Measurements from ENCODE around the gene PDPR. TPM values are rescaled to one million over a fixed set of nuclear protein-coding genes. Genes with fewer than 3 reads are reported as not detected.
A peak's percentile ranks its signal among the peaks of the same experiment; 100 is the strongest.
"Not testable (repeated sequence)": the region's sequence is repeated elsewhere in the genome, so short reads cannot be mapped to it uniquely, and the experiment has no call there.

PDPR gene
- total RNA-seq, 2 donors from 2014 or later = 32.7 to 34.3 TPM

DNA sequence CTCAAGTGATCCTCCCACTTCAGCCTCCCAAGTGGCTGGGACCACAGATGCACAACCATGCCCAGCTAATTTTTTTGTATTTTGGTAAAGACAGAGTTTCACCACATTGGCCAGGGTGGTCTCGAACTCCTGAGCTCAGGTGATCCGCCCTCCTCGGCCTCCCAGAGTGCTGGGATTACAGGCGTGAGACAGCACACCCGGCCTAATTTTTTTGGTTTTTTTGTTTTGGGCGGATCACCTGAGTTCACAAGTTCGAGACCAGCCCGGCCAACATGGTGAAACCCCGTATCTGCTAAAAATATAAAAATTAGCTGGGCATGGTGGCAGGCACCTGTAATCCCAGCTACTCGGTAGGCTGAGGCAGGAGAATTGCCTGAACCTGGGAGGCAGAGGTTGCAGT is 40.6 kb downstream of the PDPR start:
- peaks cover 4 to 20% of the 10 kb centered on the region in 2 donors for H3K36me3 Mint-ChIP-seq
- not testable (repeated sequence) for ATAC-seq; DNase-seq (ENCODE audit: low spot score in 2 of 2); H3K9me3 Mint-ChIP-seq; H3K27ac Mint-ChIP-seq

DNA sequence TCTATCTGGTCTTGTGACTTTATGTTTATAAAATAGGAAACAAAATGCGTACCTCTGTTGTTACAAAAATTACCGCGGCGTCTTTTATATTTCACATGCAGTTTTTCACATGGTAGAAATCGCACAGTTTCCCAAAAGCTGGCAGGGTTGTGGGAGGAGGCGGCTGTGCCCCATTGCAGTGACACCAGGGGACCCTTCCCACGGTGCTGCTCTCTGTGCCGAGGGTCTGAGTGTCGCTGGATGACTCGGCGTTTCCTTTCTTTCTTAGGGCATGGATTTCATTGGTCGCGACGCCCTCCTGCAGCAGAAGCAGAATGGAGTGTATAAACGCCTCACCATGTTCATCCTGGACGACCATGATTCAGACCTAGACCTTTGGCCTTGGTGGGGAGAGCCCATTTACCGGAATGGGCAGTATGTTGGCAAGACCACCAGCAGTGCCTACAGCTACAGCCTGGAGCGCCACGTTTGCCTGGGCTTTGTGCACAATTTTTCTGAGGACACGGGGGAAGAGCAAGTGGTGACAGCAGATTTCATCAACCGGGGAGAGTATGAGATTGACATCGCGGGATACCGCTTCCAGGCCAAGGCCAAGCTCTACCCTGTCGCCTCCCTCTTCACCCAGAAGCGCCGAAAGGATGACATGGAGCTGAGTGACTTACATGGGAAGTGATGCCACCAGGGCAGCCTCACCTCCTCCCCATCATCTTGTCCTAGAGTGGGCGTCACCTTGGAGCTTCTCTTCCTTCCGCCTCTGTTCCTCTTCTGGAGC is 42.3 kb downstream of the PDPR start:
- DNase-seq (ENCODE audit: low spot score in 2 of 2) (no peak), ATAC-seq (no peak)
- Mint-ChIP-seq H3K27ac (peak overlapping the region; percentile 17 to 70), H3K9me3 (no peaks in the 10 kb centered on the region), H3K36me3 (peaks cover 4 to 18% of the 10 kb centered on the region in 2 donors)

DNA sequence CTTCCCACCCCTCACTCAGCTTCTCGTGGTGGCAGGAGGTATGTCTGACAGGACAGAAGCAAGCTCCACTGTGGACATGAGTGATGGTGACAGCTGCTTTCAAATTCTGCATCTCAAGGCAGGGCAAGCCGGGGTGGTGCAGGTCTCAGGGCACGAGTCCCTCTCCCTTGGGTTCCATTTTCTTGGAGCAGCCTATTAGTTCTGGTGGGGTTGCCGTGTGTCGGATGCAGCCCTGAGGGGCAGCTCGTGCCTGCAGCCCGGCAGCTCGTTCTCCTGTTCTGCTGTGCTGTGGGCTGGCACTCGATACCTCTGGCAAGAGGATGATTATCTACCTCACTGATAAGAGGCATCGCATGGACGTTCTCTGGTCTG is 43.0 kb downstream of the PDPR start:
- H3K36me3 Mint-ChIP-seq = peaks cover 4 to 15% of the 10 kb centered on the region in 2 donors
- H3K27ac Mint-ChIP-seq = peak overlapping the region in 1 of 2 donors; percentile 56
- DNase-seq (ENCODE audit: low spot score in 2 of 2) (no peak), ATAC-seq (no peak)
- H3K9me3 Mint-ChIP-seq = no peaks in the 10 kb centered on the region

DNA sequence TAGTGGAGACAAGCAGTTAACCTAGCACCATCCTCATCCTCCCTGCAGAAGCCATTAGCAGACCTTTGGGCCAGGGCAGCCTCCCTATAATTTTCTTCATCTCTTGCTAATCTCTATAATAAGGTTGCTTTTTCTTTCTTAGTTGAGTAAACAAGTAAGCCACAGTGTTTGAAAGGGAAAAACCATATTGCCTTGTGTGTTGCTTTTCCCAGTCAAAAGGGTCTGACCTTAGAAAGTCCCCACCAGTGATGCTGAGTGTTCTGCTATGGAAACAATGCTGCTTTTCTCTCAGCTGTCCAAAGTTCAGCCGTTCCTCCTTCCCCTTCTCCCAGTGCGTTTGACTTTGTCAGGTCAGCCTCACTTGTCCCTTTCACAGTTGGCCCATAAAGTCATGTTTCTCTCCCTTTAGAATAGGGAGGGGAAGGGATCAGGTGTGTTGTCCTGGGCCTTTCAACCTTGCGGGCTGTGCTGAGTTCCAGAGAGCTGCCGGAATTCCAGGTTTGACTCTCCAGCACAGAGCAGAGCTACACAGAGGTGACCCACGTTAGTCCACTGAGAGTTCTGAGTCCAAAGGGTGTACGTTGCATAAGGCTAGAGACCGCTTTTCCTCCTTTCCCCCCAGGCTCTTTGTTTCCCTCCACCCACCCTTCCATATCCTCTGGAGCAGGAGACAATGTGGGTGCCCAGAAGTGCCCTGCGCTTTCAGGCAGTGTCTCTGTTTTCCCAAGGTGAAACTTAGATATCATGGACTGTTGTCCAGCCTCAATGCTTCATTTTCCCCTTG is 43.5 kb downstream of the PDPR start:
- no peak overlapping the region for H3K27ac Mint-ChIP-seq
- DNase-seq (ENCODE audit: low spot score in 2 of 2) = no peak
- ATAC-seq = no peak
- H3K9me3 Mint-ChIP-seq = no peaks in the 10 kb centered on the region
- H3K36me3 Mint-ChIP-seq = peaks cover 2 to 15% of the 10 kb centered on the region in 2 donors

DNA sequence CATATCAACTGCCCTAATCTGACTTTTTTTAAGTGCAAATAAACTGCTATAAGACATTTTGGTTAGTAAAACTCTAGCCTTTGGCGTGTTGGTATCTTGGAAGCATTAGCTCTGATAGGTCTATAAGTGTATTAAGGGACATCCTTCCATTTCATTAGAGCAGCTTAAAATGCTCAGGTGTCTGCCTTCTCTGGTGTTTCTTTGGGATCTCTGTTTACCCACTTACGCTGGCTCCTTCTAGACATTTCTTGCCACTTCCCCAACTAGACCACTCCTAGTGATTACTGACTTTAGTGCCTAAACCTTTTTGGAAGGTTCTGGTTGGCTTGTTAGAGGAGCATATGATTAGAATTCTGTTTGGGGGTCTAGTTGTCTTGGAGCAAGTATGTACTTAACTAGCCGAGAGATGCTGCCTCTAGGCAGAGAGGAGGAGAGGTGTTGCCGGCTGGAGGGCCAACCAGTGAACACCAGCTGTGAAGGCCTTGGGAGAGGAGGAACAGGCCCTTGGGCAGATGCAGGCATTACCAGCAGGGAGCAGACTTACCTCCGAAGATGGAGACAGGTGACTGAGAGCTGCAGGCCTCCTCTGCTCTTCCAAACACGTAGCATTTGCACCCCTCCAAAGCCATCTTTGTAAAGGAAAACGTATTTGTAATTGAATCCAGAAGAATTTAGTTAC is 44.3 kb downstream of the PDPR start:
- no peak for ATAC-seq
- no peak overlapping the region for H3K27ac Mint-ChIP-seq
- DNase-seq (ENCODE audit: low spot score in 2 of 2) = no peak
- H3K9me3 Mint-ChIP-seq = no peaks in the 10 kb centered on the region
- H3K36me3 Mint-ChIP-seq = peaks cover 0 to 13% of the 10 kb centered on the region in 2 donors

DNA sequence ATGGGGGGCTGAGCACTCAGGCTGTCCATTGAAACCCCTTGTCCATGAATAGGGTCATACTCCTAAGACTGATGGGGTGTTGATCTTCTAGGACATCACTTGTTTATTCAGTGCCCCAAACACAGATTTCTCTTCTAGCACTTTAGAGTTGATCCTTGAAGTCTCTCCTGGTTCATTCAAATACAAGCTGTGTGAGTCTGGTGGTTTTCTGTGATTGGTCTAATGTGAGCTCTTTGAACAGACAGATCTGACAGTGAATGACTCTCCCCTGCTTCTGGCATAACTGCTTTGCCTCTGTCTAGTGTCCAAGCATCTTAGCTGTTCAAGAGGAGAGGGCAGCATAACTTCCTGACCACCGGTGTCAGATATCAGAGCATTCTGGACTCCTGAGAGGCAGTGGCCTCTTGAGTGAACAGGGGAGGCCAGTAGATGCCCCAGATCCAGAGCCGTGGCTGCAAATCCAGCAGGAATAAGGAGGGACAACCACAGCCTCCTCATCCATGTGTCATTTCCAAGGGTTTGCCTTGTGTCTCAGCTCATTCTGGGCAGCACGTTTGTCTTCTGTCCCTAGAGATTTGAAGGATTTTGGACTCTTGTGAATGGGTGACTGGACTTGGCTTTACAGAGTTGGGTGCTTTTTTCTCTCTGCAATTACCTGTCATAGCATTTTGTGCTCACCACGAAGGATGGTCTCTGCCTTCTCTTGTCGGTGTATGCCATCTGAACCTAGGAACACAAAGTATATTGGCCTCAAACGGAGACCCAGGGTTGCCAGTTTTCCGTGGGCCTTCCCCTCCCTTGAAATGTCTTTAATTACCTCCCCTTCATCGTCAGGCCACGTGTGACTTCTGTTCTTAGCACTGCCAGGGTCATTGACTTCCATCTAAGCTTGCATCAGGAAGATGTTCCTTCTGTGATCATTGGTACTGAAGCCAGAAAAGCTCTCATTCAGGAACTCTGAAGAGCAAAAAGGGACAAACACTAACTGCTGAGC is 45.5 kb downstream of the PDPR start:
- Mint-ChIP-seq H3K9me3 (no peaks in the 10 kb centered on the region), H3K36me3 (peaks cover 0 to 10% of the 10 kb centered on the region in 2 donors), H3K27ac (no peak overlapping the region)
- ATAC-seq (no peak), DNase-seq (ENCODE audit: low spot score in 2 of 2) (peak in 1 of 2 donors; percentile 51)

DNA sequence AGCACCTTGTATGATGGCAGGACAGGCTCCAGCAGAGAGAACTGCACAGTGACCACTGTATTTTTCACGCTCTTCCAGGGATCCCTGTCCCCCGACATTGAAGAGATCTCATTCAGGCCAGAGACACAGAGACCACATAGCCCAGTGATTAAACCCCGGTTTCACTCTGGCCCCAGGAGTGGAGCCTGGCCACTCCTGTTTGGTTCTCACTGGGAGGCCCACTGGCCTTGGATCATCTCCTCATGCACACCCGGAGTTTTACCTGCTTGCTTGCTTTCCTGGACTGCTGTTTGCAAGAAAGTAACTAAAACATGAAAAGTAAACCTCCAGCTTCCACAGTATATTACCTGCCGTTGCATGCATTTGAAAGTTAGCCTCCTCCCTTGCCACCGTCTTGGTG is 46.3 kb downstream of the PDPR start:
- Mint-ChIP-seq H3K27ac (no peak overlapping the region), H3K36me3 (peaks cover 0 to 10% of the 10 kb centered on the region in 2 donors), H3K9me3 (no peaks in the 10 kb centered on the region)
- DNase-seq (ENCODE audit: low spot score in 2 of 2) (peak; percentile 1 to 47), ATAC-seq (no peak)

DNA sequence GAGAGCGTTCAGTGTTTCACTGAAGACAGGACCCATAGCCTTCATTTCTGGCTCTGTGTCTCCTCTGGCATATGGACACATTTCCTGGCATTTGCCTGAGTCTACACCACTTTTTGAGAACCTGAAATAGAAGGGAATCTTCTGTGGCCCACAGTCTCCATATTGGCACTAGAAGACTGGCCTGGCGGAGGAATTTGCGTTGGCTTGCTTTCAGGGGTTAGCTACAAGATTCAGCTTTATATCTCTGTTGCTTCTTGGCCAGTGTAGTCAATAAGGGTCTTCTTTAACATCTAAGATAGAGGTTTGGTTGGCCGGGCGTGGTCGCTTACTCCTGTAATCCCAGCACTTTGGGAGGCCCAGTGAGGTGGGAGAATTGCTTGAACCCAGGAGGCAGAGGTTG is 46.7 kb downstream of the PDPR start:
- H3K36me3 Mint-ChIP-seq = peaks cover 0 to 10% of the 10 kb centered on the region in 2 donors
- no peaks in the 10 kb centered on the region for H3K9me3 Mint-ChIP-seq
- no peak overlapping the region for H3K27ac Mint-ChIP-seq
- DNase-seq (ENCODE audit: low spot score in 2 of 2) (peak in 1 of 2 donors; percentile 1), ATAC-seq (no peak)

DNA sequence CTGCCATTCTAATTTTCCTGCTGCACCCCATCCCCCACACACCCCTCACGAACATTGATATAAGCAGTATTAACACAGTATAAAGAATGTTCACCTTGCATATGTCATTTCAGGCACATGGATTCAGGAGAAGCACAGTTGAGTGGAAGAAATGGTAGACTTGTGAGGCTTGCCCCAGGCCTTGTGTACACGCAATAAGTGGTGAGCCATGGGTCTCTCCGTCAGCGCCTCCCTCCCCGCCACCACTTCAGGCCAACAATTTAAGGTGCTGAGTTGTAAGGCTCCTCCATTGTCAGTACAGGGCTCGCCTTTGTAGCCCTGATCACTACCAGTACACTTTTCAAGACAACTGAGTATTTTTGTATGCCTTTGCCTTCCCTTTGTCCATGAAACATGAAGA is 47.2 kb downstream of the PDPR start:
- peak overlapping the region; percentile 14 to 39 for H3K27ac Mint-ChIP-seq
- DNase-seq (ENCODE audit: low spot score in 2 of 2) = peak in 1 of 2 donors; percentile 2

DNA sequence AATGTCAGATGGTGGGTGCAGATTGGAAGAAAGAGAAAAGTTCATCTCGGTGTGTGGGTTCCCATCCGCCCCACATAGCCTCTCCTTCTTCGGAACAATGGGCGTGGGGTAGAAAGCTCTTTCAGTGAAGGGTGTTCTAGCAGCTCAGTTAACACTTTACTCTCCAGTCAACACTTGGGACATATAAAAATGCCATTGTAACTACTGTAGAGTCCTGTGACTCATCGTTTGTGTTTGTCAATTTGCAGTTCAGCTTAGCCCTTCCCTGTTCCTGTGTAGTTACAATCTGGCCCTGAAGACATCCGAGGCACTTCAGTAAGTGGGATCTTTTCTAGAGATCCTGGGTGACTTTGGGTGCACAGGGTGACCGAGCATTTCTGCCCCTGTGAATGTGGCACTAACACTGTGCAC is 47.9 kb downstream of the PDPR start:
- ATAC-seq (no peak), DNase-seq (ENCODE audit: low spot score in 2 of 2) (no peak)
- H3K9me3 Mint-ChIP-seq = no peaks in the 10 kb centered on the region
- H3K36me3 Mint-ChIP-seq = peaks cover 0 to 8% of the 10 kb centered on the region in 2 donors
- H3K27ac Mint-ChIP-seq = peak overlapping the region; percentile 14 to 61

More for the DNA sequence above, 47.2 kb downstream of the PDPR start:
- Mint-ChIP-seq H3K36me3 (peaks cover 0 to 10% of the 10 kb centered on the region in 2 donors), H3K9me3 (no peaks in the 10 kb centered on the region)
- ATAC-seq = no peak

DNA sequence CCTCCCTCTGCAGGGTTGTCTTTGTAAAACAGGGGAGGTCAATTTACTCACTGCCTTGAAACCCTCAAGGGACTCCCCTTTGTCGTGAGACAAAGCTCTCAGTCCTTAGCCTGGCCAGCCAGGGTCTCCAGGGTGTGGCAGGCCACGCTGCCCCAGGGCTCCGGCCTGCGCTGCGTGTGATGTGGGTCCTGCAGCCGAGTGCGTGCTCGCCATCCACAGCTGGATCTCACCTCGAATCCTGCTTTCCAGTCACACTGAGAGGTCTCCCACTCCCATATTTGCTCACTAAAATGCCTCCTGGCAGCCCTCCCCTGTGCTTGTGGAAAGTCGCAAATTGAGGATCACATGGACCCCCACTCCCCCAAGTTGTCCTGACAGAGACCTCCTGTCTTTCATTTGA is 49.5 kb downstream of the PDPR start:
- ATAC-seq (no peak), DNase-seq (ENCODE audit: low spot score in 2 of 2) (no peak)
- Mint-ChIP-seq H3K36me3 (no peaks in the 10 kb centered on the region), H3K9me3 (no peaks in the 10 kb centered on the region), H3K27ac (peak overlapping the region; percentile 2 to 14)

DNA sequence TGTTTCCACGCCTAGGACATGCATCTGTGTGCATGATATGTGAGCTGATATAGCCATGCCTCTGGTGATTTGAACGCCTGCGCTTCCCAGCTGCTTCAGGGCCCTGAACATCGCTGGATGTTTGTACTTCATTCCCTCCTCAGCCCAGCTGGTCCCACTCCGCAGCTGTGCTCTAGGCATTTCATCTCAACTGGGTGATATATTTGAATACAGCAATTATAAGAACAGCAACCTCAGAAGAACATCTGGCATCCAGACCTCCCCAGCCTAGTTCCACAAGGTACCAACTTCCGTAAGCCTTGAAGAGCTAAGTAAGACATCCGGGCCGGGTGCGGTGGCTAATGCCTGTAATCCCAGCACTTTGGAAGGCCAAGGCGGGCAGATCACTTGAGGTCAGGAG is 52.6 kb downstream of the PDPR start:
- not testable (repeated sequence) for ATAC-seq; DNase-seq (ENCODE audit: low spot score in 2 of 2); H3K36me3 Mint-ChIP-seq; H3K9me3 Mint-ChIP-seq; H3K27ac Mint-ChIP-seq

DNA sequence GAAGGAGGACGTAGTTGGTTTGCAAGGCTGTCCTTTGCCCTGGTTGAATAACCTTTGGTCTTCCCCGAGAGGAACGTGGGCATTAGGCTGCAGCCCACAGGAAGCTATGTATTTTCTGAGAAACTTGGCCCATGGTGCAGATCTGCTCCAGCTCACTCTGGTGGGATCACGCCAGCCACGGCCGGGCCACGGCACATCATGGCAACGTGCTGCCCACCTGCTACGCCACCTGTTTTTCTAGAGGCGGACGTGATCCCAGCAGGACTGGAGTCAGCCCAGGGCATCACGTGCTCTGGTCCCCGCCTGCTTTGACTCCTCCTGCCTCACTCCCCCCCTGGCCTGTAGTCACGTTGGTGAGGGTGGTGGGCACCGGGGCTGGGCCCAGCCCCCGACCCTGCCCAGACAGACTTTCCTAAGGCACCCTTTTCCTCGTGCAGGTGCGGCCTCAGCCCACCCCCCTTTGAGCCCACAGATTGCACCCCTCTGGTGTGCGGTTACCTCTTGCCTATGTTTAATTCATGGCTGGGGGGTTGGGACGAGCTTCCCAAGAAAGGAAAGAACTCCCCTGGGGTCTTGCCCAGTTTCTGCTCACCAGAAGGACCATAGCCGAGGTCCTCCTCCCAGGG is 59.2 kb downstream of the PDPR start, which contains the start of gene CLEC18C:
Gene CLEC18C (plus strand): TSS at position 576 of the 626 bp plus-strand sequence. CDS start 492 bp downstream, outside the sequence.
- not testable (repeated sequence) for H3K9me3 Mint-ChIP-seq; H3K36me3 Mint-ChIP-seq; H3K27ac Mint-ChIP-seq; DNase-seq (ENCODE audit: low spot score in 2 of 2); ATAC-seq

DNA sequence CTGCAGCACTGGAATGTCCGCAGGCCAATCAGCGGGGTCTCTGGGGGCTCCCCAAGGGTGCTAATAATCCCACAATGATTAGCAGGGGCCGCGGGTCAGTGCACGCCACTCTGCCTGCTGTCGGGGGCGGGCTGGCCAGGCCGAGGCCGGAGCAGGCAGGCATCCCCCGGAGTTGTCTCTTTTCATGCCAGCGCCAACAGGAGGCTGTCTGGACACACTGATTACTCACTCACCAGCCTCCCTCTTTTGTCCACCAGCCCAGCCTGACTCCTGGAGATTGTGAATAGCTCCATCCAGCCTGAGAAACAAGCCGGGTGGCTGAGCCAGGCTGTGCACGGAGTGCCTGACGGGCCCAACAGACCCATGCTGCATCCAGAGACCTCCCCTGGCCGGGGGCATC is 59.8 kb downstream of the PDPR start:
- H3K36me3 Mint-ChIP-seq; DNase-seq (ENCODE audit: low spot score in 2 of 2); ATAC-seq; H3K27ac Mint-ChIP-seq; H3K9me3 Mint-ChIP-seq: not testable (repeated sequence)

DNA sequence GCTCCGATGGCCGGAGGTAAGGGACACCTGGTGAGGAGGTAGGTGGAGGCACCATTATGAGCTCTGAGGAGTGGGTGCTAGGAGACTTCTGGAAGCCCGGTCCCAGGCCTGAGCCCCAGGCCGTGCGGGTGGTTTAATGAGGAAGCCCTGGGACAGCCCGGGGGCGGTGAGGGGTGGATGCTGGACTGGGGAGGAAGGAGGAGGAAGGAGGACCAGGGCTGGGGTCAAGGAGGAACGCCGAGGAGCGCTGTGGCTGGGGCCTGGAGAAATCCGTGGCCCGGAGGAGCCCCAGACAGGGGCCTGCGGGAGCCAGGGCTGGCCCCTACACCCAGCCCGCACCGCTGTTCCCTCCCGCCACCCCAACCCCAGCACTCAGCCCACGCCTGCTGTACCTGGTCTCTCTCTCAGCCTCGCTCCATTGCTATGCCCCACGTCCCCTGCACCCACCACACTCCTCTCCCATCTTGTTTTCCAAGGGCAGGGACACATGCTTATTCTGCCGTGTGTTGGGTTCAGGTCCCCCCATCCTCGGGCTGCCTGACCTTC is 60.3 kb downstream of the PDPR start:
- not testable (repeated sequence) for H3K9me3 Mint-ChIP-seq; DNase-seq (ENCODE audit: low spot score in 2 of 2); H3K36me3 Mint-ChIP-seq; H3K27ac Mint-ChIP-seq
- ATAC-seq = peak; percentile 20 to 29

Data from activated naive CD4-positive, alpha-beta T cell treated with anti-CD3 and anti-CD28 coated beads, Interleukin-2, amount 50 U/mL, for 72 hours (primary cell).